HG03469 (cell line): ENCODE results near the gene CAMK2D.
A peak's percentile ranks its signal among the peaks of the same experiment; 100 is the strongest.

Experiments
- ATAC-seq: cut with Tn5 transposase; IDR thresholded peaks from one replicate; pipeline ENCODE4 v1.9.1; 2021; ENCODE audit warnings: mild to moderate bottlenecking, moderate library complexity, moderate number of reproducible peaks; ENCODE audit not compliant: unreplicated experiment

Gene CAMK2D

DNA sequence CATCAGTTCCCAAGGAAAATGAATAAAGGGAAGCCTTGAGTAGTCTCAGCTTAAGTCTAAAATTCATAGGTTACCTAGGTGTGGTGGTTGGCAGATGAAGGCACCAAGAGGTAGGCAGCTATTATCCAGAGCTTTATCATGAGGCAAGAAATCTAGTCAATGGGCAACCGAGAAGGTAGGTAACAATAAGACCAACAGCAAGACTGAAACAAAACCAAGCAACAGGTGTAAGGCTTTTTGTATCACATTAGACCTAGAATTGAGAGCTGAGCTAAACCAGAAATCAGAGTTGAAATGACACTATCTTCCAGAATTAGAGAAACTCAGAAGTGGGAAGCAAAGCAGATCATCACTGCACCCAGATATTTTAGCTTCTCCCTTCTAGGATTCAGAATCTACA, 117.1 kb downstream of the CAMK2D start:
- no peak for ATAC-seq

DNA sequence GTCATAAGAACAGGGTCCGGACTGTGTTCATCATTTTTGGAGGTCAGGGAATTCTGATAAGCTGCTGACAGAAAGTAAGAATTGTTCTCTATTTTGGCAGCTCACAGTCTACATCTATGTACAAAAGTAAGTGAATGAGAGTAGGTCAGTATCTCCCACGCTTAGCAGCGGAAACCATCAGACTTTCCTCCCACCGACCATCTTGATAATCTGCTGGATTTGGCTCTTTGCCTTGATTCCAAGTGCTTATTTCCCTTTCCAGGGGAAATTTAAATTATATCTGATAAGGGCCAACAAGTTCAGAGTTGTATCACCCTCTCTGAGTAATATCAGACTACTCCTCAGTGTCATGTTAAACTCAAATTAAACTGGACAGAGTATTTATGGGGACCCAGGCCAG, 118.0 kb downstream of the CAMK2D start:
- no peak for ATAC-seq

DNA sequence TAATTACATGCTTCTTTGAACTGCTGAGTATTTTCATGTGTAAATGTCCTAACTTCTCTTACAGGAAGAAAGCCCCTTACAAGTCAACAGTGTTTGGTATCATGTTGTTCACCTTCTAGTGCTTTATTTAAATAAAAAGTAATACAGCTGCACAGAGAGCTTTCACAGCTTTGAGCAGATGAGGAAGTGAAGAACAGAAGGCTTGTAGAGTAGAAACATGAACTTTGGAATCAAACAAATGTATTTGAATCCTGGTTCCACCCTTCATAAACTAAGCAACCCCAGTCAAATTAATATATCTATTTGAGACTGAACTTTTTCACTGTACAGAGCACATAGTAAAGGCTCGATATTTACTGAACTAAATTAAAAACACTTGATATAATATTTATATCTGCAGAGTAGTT, 120.5 kb downstream of the CAMK2D start:
- ATAC-seq, result peak; percentile 44

DNA sequence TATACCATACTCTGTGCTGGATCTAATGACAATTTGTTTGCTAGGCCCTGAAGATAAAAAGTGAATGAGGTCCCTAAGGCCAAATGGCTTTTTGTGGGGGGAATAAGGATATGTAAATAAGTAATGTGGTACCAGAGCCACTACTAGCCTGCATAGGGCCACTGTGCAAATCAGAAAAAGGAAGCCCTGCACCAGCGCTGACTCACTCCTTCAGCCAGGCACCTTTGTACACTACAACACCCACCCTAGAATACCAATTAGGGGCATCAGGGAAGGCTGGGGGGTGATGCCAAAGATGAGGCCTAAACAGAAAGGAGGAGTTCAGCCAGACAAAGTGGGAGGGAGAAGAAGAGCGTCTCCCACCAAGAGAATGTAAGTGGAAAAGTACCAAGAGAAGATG, 122.2 kb downstream of the CAMK2D start:
- ATAC-seq, result no peak

DNA sequence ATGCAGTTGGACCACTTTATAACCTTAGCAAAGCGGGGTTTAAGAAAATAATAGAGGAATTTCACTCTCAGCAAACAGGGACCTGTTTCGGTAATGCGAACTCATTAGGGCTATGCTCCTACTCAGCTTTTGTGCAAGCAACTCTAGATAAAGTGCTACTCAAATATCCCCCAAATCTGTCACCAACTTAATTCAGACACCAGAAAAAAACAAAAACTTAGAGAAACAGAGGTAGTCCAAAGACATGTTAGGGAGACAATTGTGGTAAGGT, 123.0 kb downstream of the CAMK2D start:
- no peak for ATAC-seq

DNA sequence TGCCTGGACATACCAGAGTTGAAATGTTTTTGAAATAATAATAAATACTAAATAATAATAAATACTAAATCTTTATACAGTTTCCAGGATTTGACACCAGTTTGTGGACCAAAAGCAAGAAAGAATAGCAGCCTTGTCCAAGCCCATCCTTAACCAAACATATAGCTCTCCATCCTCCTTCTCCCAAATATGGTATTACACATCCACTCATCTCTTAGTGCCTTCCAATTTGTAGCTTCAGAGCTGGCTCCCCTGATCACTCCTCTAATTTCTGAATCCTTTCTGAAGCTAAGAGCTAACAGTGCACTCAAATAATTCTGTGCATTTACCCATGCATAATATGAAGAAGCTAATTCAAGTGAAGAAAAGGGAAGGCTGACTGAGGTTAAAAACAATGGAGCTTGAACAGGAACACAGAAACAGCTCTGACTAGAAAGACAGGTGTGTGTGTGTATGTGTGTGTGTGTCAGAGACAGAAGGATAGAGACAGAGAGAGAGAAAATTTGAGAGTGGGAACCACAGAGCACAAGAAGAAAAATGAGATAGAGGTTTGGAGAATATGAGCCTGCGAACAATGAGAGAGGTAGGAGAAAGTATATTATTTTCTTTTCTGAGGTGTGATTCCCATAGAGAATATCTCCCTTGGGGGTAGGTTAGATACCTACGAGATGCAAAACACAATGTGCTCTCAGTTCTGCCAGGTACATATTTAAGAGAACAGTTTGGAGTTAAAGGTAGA, 123.5 kb downstream of the CAMK2D start:
- no peak for ATAC-seq

DNA sequence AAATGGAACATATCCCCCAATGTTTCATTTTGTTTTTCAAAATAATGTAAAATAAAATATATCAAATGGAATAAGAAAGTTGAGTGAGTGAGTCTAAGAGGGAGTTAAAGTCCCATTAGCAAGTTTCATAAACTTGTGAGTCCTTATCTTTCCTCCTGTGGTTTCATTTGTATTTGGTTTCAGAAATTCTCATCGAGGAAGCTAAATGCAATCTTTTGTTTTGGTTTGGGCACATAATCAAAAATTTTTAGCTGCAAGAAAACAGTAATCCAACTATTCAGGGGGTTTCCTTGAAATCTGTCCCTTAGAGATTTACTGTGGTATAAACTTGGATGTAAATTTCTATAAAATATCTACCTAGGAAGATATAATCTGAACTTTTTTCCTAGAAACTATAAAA, 124.2 kb downstream of the CAMK2D start:
- ATAC-seq, result no peak

DNA sequence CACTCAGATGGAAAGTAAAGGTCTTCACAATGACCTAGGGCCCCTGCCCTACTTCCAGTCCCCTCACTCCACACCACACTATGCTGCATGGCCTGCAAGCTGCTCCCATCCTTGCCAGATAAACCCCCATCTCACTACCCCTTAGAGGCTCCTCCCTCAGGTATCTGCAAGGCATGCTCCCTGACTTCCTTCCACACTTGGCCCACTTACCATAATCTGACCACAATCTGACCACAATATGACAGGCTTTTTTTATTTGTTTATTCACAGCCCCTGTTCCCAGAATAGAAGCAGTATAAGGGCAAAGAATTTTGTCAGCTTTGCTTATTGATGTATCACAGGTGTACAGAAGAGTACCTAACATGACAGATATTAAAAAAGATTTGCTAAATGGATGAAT, 124.7 kb downstream of the CAMK2D start:
- ATAC-seq, result no peak

DNA sequence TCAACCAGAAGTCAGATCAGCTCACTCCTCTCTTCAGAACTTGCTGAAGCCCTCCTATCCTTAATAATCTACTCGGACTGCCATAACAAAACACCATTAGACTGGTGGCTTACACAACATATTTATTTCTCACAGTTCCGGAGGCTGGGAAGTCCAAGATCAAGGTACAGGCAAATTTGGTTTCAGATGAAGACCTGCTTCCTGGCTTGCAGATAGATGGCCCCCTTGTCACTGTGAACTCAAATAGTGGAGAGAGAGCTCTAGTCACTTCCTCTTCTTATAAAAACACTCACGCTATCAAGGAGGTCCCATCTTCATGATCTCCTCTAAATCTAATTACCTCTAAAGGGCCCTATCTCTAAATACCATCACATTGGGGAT, 125.1 kb downstream of the CAMK2D start:
- peak; percentile 28 for ATAC-seq

DNA sequence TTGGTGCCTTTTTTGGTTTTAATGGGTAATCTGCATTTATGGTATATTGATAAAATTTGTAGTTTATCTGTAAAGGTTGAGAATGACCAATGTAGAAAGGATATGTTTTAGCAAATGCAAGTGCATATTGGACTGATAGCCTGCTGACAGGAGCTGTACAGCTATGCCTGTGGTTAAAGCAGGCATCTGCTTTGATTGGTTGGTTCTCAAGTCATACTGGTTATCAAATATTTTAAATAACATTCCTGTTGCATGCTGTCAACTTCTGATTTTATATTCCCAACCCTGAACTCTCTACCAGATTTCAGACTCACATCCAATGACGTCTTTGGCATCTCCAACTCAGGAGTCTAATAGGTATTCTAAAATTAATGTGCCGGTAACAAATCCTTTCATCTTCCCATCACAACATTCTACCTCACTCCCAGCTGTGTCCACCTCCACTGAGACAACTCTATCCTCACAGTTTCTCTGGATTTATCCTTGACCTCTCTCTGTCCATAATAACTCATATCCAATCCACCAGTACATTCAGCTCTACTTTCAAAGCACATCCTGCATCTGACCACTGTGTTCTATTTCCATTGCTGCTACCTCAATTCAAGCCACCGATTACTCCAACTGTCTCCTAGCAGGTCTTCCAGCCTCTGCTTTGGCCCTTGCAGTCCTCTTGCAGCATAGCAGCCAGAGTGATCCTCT, 125.7 kb downstream of the CAMK2D start:
- no peak for ATAC-seq

DNA sequence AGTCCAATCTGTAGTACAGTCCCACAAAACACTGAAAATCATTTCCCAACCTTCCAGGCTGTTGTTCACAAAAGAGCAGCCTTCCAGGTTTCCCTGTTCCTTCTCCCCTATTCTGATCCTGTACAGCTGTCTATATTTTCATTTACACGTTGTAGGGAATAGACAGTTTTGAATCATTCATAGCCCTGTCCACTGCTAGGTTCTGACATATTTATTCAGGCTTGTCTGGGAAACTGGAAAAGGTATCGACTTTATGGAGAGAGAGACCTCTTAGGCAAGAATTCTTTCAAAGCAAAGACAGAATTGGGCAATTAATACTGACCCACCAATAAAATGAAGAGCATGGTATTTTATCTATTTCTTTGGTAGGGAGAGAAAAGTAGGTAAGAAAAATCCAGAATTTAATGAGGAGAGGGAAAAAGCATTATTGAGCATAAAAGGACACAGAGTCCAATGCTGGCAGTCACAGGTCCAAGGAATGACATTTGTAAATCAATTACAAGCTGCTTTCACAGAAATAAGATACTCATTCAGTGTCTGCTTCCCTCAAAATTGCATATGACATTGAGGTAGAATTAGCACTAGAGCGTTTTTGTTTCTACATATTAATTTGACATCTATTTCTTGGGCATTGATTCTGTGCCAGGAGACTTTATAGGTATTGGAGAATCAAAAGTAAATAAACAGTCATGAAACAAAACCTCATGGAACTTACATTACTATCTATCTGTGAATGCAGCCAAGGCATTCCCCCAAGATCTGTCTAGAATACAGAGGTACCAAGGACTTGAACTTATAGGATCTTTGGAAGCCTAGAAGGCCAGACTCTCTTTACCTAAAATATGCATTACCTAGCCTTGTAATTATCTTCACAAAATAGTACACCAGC, 127.2 kb downstream of the CAMK2D start:
- ATAC-seq, result no peak

DNA sequence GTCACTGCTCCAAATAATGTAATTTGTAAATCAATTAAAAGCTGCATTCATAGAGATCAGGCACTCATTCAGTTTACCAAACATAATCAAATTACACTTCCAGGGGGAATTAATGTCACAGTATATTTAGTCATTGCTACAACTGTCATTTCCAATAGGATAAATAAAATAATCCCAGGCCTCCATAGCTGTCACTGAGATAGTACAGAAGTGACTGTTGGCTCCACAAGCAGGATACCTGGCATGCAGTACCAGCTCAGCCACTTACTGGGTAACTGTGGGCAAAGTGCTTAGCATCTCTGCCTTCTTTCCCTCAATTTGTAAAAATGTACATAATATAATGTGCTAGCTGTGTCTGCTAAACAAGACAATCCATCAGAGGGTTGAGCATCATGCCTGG, 128.1 kb downstream of the CAMK2D start:
- ATAC-seq, result no peak

DNA sequence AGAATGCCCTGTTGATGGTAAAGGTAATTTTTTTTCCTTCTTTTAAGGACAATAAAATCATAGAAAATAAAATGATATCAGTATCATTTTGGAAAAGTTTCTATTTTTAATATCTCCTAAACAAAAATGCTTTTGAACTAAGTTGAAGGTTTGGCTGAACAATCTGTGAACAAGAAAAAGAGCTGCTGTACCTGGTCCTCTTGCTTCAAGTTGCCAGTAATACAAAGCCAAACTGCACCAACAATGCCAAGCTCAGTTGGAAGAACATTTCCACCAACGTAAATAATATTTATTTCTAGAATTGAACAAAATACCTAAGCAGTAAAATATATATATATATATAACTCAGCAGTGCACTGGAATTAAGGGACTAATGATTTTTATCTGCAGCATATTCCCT, 132.8 kb downstream of the CAMK2D start:
- ATAC-seq, result no peak

DNA sequence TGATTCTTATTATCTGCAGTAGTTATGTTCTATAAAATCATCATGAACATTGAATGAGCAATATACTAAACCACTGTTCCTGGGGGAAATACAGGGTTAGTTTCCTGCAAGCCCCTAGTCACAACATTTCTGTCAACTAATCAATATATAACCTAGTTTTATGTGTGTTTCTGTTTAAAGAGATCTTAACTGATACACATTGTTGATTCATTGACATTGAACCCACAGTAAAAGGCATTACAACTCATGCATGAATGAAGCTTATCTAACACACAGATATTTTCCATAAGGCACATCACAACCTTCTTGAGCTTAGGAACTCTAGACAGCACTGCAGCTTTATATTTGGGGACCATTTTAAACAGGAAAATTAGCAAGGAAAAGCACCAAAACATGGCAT, 134.2 kb downstream of the CAMK2D start:
- ATAC-seq, result no peak

DNA sequence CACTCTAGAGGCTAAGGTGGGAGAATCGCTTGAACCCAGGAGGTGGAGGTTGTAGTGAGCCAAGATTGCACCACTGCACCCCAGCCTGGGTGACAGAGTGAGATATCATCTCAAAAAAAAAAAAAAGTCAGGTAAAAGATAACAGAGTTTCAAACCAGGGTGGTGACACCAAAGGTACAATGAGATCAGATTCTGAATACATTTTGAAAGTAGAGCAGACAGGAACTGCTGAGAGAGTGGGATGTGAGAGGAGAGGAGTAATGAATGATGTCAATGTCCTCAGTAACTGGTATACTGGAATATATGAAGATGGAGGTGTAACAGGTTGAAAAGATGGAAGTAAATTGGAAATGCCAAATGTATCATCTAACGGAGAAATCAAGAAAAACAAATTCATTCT, 135.6 kb downstream of the CAMK2D start:
- no peak for ATAC-seq

DNA sequence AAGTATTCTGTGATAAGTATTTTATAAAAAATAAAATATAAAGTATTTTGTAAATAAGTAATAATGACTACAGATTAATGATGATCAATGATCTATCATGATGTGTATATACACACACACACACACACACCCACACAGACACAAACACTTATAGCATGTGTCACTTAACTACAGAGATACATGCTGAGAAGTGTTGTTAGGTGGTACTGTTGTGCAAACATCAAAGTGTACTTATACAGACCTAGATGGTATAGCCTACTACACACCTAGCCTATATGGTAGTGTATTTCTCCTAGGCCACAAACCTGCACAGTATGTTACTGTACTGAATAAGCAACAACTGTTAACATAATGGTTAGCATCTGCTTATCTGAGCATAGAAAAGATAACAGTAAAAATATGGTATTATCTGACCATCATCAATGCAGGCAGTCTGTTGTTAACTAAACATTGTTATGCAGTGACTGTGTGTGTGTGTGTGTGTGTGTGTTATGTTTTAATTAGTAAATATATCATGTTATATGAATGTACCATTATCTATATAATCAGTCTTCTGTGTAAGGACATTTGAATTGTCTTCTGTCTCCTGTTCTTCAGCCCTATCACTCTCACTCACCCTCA, 138.2 kb downstream of the CAMK2D start:
- ATAC-seq, result no peak

DNA sequence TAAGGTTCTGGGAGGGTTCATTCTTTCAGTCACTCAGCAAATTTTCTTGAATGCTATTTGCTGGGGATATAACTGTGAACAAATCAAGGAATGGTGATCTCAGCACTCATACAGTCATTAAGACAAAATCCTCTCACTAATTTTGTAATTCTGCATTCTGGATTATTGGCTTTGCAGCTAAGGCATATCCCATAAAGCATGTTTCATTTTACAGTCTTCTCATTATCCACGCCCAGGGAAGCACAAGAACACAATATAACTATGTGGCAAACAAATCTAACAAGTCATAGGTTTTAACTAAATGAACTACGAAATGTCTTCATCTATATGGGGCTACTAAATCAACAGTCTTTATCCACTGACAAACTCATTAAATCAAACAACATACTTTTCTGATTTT, 139.9 kb downstream of the CAMK2D start:
- no peak for ATAC-seq

DNA sequence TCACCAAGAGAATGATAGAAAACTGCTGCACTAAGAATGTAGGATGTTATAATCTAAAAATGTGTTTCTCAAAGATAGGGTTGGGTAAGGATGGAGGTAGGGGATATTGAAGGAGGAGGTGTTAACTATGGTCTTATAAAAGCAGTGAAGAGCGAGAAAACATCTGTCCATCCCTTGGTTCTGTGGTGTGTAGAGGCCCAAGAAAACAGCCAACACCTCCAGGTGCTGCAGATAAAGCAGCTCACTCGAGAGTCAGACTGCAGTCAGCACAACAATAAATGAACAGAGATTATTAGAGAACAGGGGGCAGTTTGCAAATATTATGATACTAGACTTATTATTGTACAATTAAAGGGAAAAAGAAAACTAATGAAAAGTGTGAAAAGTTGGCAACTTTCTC, 141.5 kb downstream of the CAMK2D start:
- ATAC-seq, result no peak

DNA sequence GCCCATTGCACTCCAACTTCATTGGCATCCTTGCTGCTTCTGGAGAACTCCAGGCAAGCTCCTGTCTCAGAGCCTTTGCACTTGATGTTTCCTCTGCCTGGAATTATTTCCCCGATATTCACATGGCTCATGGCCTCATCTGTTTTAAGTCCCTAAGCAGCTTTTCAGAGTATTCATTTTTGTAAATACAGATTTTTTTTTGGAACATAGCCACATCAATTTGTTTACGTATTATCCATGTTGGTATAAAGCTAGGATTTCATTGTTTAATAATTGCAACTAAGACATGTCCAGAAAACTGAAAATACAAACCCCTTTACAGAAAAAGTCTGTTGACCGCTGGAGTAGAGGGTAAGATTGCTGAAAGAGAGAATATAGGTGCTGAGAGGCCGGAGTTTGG, 142.0 kb downstream of the CAMK2D start:
- ATAC-seq, result no peak

DNA sequence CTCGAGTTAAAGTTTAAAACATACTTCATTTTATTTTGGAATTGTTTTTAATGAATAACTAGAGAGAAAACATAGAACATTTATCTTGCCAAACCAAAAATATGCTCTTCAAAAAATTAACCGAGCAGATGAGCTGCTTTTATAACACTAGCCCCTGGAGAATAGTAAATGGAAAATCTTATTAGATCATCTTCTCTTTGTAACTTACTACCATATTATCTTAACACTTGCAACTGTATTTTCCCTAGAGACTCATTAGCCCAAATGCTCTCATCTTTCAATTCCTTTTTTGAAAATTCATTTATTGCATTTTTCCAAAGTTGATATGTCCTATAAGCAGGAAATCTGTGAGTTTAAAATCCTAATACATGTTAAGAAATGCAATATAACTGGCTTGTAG, 143.3 kb downstream of the CAMK2D start:
- no peak for ATAC-seq

DNA sequence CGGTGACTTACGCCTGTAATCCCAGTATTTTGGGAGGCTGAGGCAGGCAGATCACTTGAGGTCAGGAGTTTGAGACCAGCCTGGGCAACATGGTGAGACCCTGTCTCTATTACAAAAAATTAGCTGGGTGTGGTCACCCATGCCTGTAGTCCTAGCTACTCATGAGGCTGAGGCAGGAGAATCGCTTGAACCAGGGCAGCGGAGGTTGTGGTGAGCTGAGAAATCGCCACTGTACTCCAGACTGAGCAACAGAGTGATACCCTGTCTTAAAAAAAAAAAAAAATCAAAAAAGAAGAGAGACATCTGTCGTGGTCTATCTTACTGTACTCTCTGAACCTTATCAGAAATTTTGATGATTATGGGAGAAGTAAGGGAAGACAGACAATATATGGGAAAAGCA, 144.3 kb downstream of the CAMK2D start:
- no peak for ATAC-seq

DNA sequence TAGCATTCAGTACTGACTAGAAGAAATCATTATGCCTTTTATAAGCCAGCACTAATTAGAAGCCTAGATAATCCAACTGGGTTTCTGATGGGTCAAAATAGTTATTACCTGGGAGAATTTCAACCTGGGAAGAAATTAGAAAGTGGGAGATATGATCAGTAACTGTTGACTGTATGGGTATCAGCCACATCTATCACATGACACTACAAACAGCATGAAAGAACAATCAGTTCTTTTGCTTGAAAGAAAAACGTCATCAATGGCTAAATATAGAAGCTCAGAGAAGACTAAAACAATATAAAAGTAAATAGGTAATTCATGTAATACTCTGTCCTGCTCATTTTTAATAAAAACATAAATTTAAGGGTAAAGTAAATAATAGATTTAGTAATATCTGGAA, 145.1 kb downstream of the CAMK2D start:
- ATAC-seq, result no peak
